ENCODE results near the gene RASA4B. TPM values are rescaled to one million over a fixed set of nuclear protein-coding genes. Genes with fewer than 3 reads are reported as not detected.

RASA4B gene
- total RNA-seq, 1 experiment from 2014 or later = 6.0 TPM

DNA sequence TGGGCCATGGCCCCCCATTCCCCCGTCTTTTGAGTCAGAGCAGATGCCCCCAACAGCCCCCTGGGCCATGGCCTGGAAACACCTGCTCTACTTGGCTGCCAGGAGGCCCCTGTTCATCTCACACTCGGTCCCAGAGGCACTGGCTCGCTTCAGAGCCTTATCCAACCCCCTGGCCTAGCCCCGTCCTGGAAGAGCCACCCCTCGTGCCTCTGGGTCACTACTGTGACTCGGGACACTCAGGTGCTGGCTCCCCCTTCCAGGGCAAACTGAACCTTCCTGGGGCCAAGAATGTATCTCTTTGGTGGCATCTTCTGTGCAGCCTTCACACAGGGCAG, 45.8 kb downstream of the RASA4B start:
- RAD21 ChIA-PET (ENCODE audit: low non-redundant PET in 1 of 2, low total read pairs in 2 of 2, uncharacterized antibody in 2 of 2, unreplicated experiment in 2 of 2) = no interaction called here
- no TSS peak for BruUV-seq (replicated peaks)
- no peak overlapping the region for H2AFZ ChIP-seq (ENCODE audit: low read depth, low read length, poor library complexity, severe bottlenecking)
- POLR2A ChIA-PET = no interaction called here
- H3K36me3 ChIP-seq (ENCODE audit: control insufficient read depth in 1 of 2, insufficient read depth in 2 of 2, low read length in 2 of 2) = no peaks in the 10 kb centered on the region; a peak in 2 of 4 replicates
- H3K4me2 ChIP-seq (ENCODE audit: low read length) = no peak overlapping the region
- intact Hi-C loops (cut with micrococcal nuclease) = no loop called here
- no peaks in the 10 kb centered on the region for H4K20me1 ChIP-seq (ENCODE audit: insufficient read depth)
- H3K27ac ChIP-seq (ENCODE audit: low read depth, low read length) = no peak overlapping the region
- CTCF ChIA-PET = no interaction called here
- H3K4me1 ChIP-seq (ENCODE audit: control insufficient read depth in 1 of 2, insufficient read depth in 2 of 2, low read length in 2 of 2) = no peaks in the 10 kb centered on the region
- no peaks in the 10 kb centered on the region for H3K79me2 ChIP-seq (ENCODE audit: insufficient read depth, low read length)
- H3K27me3 ChIP-seq (ENCODE audit: insufficient read depth, low read length) = no peaks in the 10 kb centered on the region
- H3K9ac ChIP-seq (ENCODE audit: low read length) = no peak overlapping the region
- H3K9me2 ChIP-seq (ENCODE audit: insufficient read depth) = no peaks in the 10 kb centered on the region
- no peak overlapping the region for H3K4me3 ChIP-seq (replicated peaks in 1 of 2; ENCODE audit: low read depth in 1 of 2, low read length in 2 of 2)
- ATAC-seq (0 out of 2 replicates have a peak, but pooled peaks have one; percentile 10), DNase-seq (ENCODE audit: low read depth, low spot score) (no peak)
- TF ChIP-seq SRF (IDR thresholded peaks at IDR 0.05; ENCODE audit: low read depth) (no peak), CBX3 (IDR thresholded peaks at IDR 0.05; ENCODE audit: low read depth) (no peak), SP1 (IDR thresholded peaks at IDR 0.05; ENCODE audit: low read depth) (no peak), EZH2phosphoT487 (IDR thresholded peaks at IDR 0.05; ENCODE audit: borderline replicate concordance) (no peak), ELF1 (IDR thresholded peaks at IDR 0.05; ENCODE audit: borderline replicate concordance, low read depth) (no peak), FOSL1 (IDR thresholded peaks at IDR 0.05; ENCODE audit: low read depth) (no peak), EGR1 (IDR thresholded peaks at IDR 0.05; ENCODE audit: low read depth) (no peak), YY1 (IDR thresholded peaks at IDR 0.05; ENCODE audit: extremely low read depth, insufficient replicate concordance, low read depth, low read length) (no peak), ZNF274 (IDR thresholded peaks at IDR 0.05; ENCODE audit: low read depth, low read length) (no peak), POLR2A (IDR thresholded peaks at IDR 0.05; ENCODE audit: borderline replicate concordance, extremely low read depth, insufficient read depth, insufficient read length) (no peak), CEBPB (IDR thresholded peaks at IDR 0.05; ENCODE audit: low read depth) (no peak), ZFX (IDR thresholded peaks at IDR 0.05) (no peak), TCF7L2 (IDR thresholded peaks at IDR 0.05; ENCODE audit: borderline replicate concordance, extremely low read depth, insufficient read depth, insufficient read length) (no peak), SIN3A (IDR thresholded peaks at IDR 0.05; ENCODE audit: low read depth) (no peak)
- TF ChIP-seq, protein P1, sequence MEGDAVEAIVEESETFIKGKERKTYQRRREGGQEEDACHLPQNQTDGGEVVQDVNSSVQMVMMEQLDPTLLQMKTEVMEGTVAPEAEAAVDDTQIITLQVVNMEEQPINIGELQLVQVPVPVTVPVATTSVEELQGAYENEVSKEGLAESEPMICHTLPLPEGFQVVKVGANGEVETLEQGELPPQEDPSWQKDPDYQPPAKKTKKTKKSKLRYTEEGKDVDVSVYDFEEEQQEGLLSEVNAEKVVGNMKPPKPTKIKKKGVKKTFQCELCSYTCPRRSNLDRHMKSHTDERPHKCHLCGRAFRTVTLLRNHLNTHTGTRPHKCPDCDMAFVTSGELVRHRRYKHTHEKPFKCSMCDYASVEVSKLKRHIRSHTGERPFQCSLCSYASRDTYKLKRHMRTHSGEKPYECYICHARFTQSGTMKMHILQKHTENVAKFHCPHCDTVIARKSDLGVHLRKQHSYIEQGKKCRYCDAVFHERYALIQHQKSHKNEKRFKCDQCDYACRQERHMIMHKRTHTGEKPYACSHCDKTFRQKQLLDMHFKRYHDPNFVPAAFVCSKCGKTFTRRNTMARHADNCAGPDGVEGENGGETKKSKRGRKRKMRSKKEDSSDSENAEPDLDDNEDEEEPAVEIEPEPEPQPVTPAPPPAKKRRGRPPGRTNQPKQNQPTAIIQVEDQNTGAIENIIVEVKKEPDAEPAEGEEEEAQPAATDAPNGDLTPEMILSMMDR (IDR thresholded peaks at IDR 0.05 in 2 of 3, conservative IDR thresholded peaks at IDR 0.05 in 1 of 3; ENCODE audit: borderline replicate concordance in 1 of 3, insufficient read depth in 1 of 3, low read depth in 2 of 3, low read length in 2 of 3) = no peak
- no peaks in the 10 kb centered on the region for H3K9me3 ChIP-seq (ENCODE audit: control insufficient read depth in 1 of 2, insufficient read depth in 1 of 2, low read depth in 1 of 2, low read length in 2 of 2)
